ENCODE data around the gene COQ5. TPM values are rescaled to one million over a fixed set of nuclear protein-coding genes. Genes with fewer than 3 reads are reported as not detected.

COQ5 gene
- total RNA-seq, 2 donors from 2014 or later: 18.1 to 26.7 TPM

- H3K4me1 ChIP-seq (replicated peaks): peaks cover 5% of the 10 kb centered on the region
- TF ChIP-seq CTCF (IDR thresholded peaks at IDR 0.05): peak; percentile 81 to 95 (median 92)
- TF ChIP-seq POLR2AphosphoS5 (IDR thresholded peaks at IDR 0.05): peak; percentile 91
- peak; percentile 76 for TF ChIP-seq POLR2A (IDR thresholded peaks at IDR 0.05)
- intact Hi-C loops (cut with DNase I): no loop called here
- WGBS: under 1% methylated on average over 88 of the region's 88 CpGs
- H3K9me3 ChIP-seq: no peaks in the 10 kb centered on the region
- H3K4me3 ChIP-seq: peak within 1 kb of the TSS; percentile 84 to 92
- H3K27ac ChIP-seq: peak within 1 kb of the TSS; percentile 86 to 92
- DNase-seq (ENCODE audit: low spot score): peak; percentile 93
- no peaks in the 10 kb centered on the region for H3K27me3 ChIP-seq (replicated peaks; ENCODE audit: insufficient read depth)
- H3K36me3 ChIP-seq: peaks cover 0 to 3% of the 10 kb centered on the region in 2 donors
Observed at GRCh38 chr12:120469450-120470149, 59.4 kb downstream of the COQ5 start, which contains the start of gene SRSF9. Gene SRSF9 (minus strand): TSS chr12:120469748. CDS start chr12:120469609, 139 bp downstream.

DNA sequence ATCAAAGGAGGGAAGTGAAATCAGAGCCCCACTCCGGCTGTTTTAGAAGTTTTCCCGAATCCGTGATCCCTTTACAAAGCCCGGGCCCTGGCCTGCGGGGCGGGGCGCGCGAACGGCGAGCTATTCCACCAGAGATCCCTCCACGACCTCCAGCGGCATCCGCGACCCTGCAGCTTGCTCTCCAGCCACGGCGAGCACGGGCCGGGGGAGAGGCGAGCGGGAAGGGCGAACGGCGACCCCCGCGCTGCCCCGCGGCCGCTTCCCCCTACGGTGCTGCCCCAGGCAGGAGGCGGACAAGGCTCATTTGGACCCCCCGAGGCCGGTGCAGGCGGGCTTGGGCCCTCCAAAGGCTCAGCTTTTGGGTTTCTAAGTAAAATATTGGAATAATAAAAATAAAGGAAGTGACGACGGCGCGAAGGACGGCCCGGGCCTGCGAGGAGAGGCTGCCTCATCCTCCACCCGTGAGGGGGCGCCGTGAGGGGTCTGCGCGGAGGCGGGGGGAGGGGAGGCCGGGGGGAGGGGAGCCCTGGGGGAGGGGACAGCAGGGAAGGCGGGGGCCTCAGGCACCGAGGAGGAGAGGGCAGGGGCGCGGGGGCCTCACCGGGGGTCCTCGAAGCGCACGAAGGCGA, 60.0 kb downstream of the COQ5 start:
- no peaks in the 10 kb centered on the region for H3K27me3 ChIP-seq (replicated peaks; ENCODE audit: insufficient read depth)
- WGBS: under 1% methylated on average over 55 of the region's 57 CpGs
- H3K27ac ChIP-seq: peak overlapping the region; percentile 86 to 92
- peak overlapping the region; percentile 84 to 92 for H3K4me3 ChIP-seq
- peaks cover 0 to 6% of the 10 kb centered on the region in 2 donors for H3K36me3 ChIP-seq
- H3K4me1 ChIP-seq (replicated peaks): peaks cover under 1% of the 10 kb centered on the region
- H3K9me3 ChIP-seq: no peaks in the 10 kb centered on the region
- peak; percentile 15 for DNase-seq (ENCODE audit: low spot score)
- peak in 1 of 4 experiments; percentile 9 for TF ChIP-seq CTCF (IDR thresholded peaks at IDR 0.05)
- no peak for TF ChIP-seq POLR2A (IDR thresholded peaks at IDR 0.05)
- intact Hi-C loops (cut with DNase I): no loop called here

DNA sequence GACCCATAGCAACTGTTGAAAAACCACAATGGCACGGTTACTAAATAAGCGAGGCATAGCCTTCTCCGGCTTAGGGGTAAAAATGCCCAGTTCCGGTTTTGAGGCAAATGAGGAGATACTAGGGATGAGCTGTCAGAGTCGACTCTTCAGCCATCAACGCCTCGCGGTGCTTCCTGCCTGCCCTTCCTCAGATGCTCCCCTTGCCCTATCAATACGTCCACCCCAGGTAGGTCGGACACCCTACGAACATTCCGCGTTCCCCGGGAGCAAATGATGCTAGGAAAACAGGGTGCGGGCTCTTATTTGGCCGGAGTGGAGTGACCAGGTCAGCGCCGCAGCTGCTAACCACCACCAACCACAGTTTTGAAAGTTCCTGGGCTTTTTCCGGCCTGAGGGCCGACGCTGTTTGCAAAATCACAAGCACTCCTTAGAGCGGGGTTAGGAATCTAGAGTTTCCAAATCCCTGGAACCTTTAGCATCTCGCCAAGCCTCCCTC, 60.6 kb downstream of the COQ5 start:
- peak overlapping the region; percentile 86 to 92 for H3K27ac ChIP-seq
- intact Hi-C loops (cut with DNase I): no loop called here
- no peak for TF ChIP-seq POLR2AphosphoS5 (IDR thresholded peaks at IDR 0.05)
- TF ChIP-seq CTCF (IDR thresholded peaks at IDR 0.05): no peak
- no peak for TF ChIP-seq POLR2A (IDR thresholded peaks at IDR 0.05)
- H3K27me3 ChIP-seq (replicated peaks; ENCODE audit: insufficient read depth): no peaks in the 10 kb centered on the region
- 2% methylated on average over 23 of the region's 23 CpGs for WGBS
- H3K9me3 ChIP-seq: no peaks in the 10 kb centered on the region
- DNase-seq (ENCODE audit: low spot score): no peak
- H3K4me1 ChIP-seq (replicated peaks): no peaks in the 10 kb centered on the region
- peaks cover 0 to 12% of the 10 kb centered on the region in 2 donors for H3K36me3 ChIP-seq
- peak overlapping the region; percentile 84 to 92 for H3K4me3 ChIP-seq

GRCh38 chr12:120467439-120467838, 61.5 kb downstream of the COQ5 start:
- DNase-seq (ENCODE audit: low spot score): no peak
- H3K4me1 ChIP-seq (replicated peaks): no peaks in the 10 kb centered on the region
- 84% methylated on average over 6 of the region's 6 CpGs for WGBS
- TF ChIP-seq CTCF (IDR thresholded peaks at IDR 0.05) (no peak), POLR2A (IDR thresholded peaks at IDR 0.05) (no peak), POLR2AphosphoS5 (IDR thresholded peaks at IDR 0.05) (no peak)
- H3K27me3 ChIP-seq (replicated peaks; ENCODE audit: insufficient read depth): no peaks in the 10 kb centered on the region
- no peak overlapping the region for H3K4me3 ChIP-seq
- H3K9me3 ChIP-seq: no peaks in the 10 kb centered on the region
- intact Hi-C loops (cut with DNase I): no loop called here
- peaks cover 4 to 13% of the 10 kb centered on the region in 2 donors for H3K36me3 ChIP-seq
- no peak overlapping the region for H3K27ac ChIP-seq

Data from prostate gland (tissue), 2 donors.